Stimulated activated CD4-positive, alpha-beta T cell treated with anti-CD3 and anti-CD28 coated beads, Interleukin-1b, Interleukin-23, amount 100 ng/mL, for 1 hour (primary cell): Measurements from ENCODE around the gene CBLC.

Experiments
- DNase-seq, 2 donors: peaks; one replicate each; pipeline ENCODE4 v3.0.0-alpha.2; 2020; ENCODE audit warnings: low read depth in 2 of 2

Gene CBLC

DNA sequence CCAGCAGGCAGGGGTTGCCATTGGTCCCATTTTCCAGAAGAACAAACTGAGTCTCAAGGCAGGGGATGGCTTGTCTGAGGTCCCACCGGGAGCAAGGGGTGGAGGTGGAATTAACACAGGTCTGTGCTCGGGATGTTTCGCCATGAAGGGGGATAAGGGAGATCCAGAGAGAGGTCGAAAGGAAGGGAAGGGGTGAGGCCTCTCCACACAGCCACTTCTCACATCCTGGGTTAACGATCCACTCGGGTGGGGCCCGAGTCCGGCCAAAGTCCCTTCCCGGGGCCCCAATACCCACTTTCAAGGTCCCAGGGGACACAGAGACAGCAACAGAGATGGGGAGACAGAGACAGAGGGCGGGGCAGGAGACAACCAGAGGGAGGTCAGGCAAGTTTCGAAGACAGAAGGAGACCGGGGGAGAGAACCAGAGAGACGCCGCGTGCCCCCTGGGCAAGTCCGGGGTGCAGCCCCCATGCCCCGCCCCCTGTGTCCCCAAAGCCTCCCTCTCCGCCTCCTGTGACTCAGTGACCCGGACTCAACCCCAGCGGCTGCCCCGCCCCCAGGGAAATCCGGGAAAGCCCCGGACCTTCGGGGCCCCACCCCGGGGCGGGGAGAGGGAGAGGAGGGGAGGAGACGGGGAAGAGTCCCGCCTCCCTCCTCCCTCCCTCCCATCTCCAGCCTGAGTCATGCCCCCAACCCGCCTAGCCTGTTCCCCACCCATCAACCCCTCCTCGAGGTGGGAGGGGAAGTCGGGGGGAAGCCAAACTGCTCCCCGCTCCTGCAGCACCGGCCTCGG lies 30.5 kb upstream of the CBLC start:
- DNase-seq: peak; percentile 89 to 95

GRCh38 chr19:44747739-44748425 lies 29.8 kb upstream of the CBLC start:
- DNase-seq: no peak

- peak; percentile 37 to 65 for DNase-seq
Measured at GRCh38 chr19:44748426-44749254, 29.1 kb upstream of the CBLC start, which contains the start of gene BCL3. BCL3 (plus strand) TSS chr19:44748708; CDS start chr19:44748791, 83 bp downstream.

- no peak for DNase-seq
Measured at GRCh38 chr19:44749292-44749691, 28.4 kb upstream of the CBLC start.

DNA sequence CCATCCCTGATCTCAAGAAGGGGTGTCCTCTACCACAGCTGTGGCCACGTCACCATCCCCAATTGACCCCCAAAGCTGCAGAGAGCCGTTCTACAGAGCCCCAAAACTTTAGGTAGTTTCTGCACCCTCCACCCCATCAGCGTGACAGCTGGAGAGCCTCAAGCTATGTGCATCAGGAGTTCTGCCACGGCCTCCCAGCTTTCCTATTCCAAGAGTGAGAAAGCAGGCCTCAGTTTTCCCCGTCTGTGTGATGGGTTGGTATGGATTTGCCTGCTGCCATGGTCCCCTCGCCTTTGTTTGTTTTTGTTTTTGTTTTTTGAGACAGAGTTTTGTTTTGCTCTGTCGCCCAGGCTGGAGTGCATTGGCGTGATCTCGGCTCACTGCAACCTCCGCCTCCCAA lies 27.7 kb upstream of the CBLC start:
- DNase-seq: no peak

DNA sequence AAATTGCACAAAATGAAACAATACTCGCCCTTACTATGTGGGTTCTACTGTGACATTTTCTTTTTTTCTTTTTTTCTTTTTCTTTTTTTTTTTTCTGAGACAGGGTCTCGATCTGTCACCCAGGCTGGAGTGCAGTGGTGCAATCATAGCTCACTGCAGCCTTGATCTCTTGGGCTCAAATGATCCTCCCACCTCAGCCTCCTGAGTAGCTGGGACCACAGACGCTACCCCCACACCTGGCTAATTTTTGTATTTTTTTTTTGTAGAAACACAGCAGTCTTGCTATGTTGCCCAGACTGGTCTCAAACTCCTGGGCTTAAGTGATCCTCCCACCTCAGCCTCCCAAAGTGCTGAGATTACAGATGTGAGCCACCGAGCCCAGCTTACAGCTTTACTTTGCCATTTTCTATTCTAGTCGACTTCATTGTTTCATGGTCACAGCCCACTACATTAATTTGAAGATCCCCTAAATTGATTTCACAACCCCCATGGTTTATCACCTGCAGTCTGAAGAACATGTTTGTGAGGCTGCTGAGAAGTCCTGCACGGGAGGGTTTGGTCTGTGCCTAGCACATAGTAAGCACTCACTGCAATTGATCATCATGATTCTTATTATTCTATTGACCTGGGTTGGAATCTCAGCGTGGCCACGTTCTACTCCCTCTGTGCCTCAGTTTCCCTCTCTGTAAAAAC lies 25.4 kb upstream of the CBLC start:
- DNase-seq: no peak

DNA sequence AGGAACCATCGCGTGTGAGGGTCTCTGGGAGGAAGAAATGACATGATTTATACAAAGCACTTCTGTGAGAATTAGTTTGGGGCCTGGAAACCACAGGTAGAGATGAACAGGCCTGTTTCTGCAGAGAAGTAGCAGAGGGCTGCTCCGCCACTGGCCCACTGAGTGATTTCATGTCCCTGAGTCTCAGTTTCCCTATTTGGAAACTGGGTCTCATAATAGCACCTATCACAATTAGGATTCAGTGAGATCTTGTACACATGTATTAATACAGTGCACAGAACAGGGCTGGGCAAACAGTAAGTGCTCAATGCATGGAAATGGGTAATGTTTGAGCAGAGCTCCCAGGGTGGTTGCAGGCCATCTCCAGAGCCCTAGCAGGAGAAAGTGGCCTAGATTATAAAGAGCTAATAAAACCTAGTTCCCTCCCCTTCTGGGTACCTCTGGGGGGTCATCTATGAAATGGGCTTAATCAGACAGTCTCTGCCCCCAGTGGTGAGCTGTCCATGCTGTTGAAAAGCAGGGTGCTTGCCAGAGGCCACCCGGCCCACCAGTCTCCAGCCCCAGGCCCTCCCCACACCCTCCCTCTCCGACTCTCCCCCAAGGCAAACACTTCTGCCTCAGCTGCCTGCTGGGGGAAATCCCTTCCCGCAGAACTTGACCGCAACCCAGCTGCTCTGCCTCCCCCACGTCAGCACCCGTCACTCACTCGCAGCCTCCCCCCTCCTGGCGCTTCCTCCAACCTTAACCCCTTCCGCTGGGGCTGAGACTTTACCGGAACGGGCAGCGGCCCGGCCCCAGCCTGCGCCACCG lies 24.7 kb upstream of the CBLC start:
- DNase-seq: peak; percentile 77 to 83

- no peak for DNase-seq
Measured at GRCh38 chr19:44753626-44753931, 24.1 kb upstream of the CBLC start.

DNA sequence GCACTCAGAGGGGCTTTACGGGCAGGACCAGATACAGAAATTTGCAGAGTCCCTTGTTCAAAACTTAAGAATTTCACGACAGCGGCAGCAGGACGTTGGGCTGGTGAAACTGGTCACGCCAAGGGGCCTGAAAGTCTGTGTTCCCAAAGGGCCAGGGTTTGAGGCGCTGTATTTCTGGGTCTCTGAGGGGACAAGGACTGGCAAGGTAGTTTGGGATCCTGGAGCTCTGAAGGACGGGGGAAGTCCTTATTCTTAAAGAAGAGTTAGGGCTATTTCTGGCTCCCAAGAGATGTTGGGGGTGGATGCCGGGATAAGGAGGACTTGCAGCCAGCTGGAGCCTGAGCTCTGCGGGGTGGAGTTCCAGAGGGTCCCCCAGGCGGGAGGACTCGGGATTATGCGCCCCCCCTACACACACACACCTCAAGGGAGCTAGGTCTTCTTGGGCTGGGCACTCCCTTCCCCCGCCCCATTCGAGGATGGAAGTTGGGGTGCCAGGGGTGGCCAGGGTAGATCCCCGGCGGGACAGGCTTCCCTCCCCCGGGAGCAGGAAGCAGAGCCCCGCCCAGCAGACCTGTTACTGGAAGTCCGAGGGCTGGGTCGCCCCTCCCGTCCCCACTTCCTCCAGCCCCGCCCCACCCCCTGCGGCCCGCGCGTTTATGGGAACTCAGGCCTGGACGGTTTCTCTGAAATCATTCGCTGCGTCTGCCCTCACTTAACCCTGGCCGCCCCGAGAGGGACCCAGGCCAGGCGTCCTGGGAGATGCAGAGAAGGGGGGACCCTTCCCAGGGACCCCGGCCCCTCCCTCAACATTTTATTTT lies 23.5 kb upstream of the CBLC start:
- DNase-seq: peak in 1 of 2 donors; percentile 51

GRCh38 chr19:44754750-44755080 lies 23.0 kb upstream of the CBLC start:
- DNase-seq: no peak

- no peak for DNase-seq
Measured at GRCh38 chr19:44755219-44755618, 22.5 kb upstream of the CBLC start.

- no peak for DNase-seq
Measured at GRCh38 chr19:44756089-44756562, 21.6 kb upstream of the CBLC start.

DNA sequence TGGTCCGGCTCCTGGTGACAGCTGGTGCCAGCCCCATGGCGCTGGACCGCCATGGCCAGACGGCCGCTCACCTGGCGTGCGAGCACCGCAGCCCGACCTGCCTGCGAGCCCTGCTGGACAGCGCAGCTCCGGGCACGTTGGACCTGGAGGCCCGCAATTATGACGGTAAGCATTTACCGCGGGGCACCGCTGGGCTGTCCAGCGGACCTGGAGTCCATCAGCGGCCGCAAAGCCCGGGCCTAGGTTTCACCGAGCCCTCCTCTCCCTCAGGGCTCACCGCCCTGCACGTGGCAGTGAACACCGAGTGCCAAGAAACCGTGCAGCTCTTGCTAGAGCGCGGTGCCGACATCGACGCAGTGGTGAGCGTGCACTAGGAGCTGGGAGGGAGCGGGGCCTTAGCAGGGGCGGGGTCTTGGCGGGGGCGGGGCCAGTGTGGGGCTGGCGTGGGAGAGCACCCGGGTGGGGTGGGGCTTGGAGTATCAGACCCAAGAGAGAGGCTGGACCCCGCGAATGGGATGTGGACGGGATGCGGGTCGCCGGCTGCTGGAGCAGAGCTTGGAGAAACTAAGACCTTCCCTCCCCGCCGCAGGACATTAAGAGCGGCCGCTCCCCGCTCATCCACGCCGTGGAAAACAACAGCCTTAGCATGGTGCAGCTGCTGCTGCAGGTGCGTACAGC lies 20.5 kb upstream of the CBLC start:
- DNase-seq: no peak

DNA sequence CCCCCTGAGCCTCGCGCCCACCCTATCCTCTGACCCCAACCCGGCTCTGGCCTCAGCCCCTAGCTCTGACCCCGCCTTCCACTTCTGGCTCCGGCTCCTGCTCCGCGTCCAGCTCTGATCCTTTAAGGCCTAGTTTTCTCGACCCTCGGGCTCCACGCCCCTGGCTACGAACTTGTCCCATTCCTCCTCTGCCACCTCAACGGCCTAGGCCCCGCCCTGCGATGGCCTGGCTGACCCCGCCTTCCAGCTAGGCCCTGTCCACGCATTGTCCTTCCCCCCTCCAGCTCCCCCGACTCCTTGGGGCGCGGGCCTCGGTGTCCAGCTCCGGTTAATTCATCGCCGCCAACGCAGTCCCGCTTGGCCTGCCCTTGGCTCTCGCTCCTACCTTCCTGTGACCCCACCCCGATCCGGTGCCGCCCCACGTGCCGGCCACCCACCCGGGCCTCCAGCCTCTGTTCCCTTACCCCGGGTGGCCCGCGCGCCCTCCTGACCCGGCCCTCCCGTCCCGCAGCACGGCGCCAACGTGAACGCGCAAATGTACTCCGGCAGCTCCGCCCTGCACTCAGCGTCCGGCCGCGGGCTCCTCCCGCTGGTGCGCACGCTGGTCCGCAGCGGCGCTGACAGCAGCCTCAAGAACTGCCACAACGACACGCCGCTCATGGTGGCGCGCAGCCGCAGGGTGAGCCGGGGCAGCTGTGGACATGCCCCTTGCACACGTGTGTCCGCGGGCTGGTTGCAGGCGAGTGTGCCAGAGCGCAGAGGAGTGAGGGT lies 19.8 kb upstream of the CBLC start:
- no peak for DNase-seq

- no peak for DNase-seq
Measured at GRCh38 chr19:44758596-44758995, 19.1 kb upstream of the CBLC start.

- DNase-seq: no peak
Measured at GRCh38 chr19:44759083-44759804, 18.4 kb upstream of the CBLC start.

DNA sequence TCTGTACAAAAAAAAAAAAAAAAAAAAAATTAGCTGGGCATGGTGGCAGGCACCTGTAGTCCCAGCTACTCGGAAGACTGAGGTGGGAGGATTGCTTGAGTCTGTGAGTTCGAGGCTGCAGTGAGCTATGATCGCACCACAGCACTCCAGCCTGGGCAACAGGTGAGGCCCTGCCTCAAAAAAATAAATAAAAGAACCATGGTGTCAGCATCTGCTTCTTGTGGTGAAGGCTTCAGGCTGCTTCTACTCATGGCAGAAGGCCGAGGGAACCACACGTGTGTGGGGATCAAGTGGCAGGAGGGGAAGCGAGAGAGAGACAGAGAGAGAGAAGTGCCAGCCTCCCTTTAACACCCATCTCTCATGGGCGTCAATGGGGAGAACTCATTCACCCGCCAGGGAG lies 15.7 kb upstream of the CBLC start:
- no peak for DNase-seq
